ENCODE results near the gene MTUS2.
A peak's percentile ranks its signal among the peaks of the same experiment; 100 is the strongest.

Gene MTUS2

GRCh38 chr13:29493796-29494195 is 673.7 kb downstream of the MTUS2 start:
- no peak for DNase-seq

DNA sequence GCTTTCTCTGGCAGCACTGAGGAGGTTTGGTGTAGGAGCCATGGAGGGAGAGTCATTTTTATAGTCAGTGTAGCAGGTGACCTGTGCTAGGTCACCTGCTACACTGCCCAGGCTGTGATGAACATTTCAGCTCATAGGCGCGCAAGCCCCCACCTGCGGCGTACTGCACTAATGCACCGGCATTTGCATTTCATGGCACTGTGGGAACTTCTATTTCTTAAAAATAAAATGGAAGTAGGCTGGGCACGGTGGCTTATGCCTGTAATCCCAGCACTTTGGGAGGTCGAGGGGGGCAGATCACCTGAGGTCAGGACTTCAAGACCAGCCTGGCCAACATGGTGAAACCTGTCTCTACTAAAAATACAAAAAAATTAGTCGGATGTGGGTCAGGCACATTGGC is 674.4 kb downstream of the MTUS2 start:
- DNase-seq, result no peak

GRCh38 chr13:29496241-29496712 is 676.1 kb downstream of the MTUS2 start:
- peak; percentile 76 for DNase-seq

DNA sequence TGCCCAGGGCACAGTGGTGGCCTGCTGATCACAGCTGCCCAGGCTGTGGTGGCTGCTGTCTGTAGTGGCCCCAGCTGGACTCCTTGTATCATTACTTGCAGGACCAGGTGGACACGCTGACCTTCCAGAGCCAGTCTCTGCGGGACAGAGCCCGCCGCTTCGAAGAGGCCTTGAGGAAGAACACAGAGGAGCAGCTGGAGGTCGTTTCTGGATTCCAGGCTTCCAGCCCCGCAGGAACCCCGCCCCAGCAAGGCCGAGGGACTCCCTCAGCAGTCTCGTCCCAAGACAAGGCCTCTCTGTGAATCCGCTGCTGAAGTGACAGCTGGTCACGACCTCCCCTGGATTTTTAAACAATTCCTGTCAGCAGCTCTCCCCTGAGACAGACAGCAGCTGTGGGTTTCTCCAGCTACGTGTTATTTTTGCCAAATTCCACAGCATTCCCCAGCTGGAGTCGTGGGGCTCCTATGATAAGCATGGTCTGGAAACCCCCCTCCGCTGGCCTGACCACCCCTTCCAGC is 677.1 kb downstream of the MTUS2 start:
- DNase-seq, result no peak

DNA sequence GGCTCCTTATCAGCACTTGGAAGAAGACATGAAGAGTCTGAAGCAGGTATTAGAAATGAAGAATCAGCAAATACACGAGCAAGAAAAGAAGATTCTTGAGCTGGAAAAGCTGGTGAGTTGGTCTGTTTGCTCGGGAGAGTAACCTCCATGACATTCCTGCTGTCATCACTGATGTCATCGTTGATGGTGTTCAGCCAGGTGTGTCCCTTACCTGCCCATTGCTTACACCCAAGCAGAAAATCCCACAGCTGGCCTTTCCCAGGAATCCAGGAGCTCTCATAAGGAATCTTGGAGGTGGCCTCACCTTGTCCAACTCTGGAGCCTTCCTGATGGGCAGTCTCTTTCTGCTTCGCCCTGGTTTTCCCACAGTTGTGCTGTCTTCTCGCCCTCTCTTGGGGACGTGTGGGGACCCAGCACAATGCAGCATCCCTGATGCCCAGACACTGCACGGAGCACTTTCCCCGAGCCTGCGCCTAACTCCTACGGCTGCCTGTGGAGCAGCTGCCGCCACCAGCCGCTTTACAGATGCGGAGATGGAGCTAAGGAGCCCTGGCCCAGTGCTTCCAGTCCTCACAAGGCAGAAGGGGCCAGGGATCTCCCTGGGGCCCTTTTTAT is 678.4 kb downstream of the MTUS2 start:
- no peak for DNase-seq

DNA sequence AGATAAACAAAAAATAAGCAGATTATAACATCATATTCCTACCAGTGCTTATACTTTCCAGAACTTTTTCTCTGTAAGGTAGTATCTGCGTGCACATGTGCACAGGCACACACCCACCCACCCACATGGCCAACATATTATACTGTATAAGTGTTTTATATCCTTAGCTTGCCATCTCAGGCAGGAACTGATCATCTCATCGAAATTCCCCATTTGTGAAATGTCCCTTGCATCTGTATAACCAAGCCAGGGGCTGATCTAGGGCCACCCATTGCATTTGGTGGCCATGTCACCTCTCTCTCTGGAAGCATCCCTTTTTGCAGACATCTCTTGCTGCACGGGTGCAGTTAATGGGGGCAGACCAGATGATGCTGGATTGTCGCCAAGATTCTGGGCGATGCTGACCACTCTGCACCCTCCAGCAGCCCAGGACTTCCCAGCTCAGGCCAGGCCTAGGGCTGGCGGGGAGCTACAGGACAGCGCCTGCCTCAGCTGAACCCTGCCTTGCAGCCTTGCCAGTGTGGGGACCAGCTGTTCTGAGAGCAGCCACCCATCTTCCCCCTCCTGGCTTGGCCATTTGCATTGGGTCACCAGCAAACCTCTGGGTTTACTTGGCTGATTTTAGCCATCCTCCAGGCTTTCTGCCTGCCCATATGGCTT is 679.5 kb downstream of the MTUS2 start:
- no peak for DNase-seq

DNA sequence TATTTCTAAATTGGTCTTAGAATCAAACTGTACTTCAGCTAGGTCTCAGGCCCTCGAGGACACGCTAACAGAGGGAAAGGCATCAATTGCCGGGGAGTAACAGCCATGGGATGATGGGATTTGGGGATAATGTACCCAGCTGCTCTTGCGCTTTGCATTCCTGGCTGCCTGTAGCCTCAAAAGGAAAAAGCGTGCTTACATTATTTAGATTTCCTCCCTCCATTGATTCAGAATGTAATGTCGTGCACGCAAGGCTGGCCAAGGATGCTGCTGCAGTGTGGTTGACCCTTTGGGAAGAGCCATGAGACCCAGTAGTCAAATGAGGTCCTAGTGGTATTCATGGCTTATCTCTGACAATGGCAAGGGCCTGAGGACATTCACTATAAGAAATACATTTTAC is 680.2 kb downstream of the MTUS2 start:
- DNase-seq, result no peak

DNA sequence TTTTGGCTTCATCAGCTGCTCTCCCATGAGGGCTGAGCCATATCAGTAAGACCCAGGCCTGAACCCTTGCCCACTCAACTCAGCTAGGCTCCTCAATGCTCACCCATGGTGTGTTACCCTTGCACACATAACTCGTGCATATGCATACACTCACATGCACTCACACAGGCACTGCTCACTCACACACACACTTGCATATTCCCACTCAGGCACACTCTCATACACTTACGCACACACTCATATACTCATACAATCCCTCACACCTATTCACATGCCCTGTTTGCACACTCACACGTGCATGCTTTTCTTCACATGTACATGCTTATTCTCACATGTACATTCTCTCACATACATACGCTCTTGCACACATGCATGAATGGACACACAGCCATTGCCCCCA is 681.5 kb downstream of the MTUS2 start:
- no peak for DNase-seq

- no peak for DNase-seq
These were observed 682.4 kb downstream of the MTUS2 start for GRCh38 chr13:29502391-29503008.

DNA sequence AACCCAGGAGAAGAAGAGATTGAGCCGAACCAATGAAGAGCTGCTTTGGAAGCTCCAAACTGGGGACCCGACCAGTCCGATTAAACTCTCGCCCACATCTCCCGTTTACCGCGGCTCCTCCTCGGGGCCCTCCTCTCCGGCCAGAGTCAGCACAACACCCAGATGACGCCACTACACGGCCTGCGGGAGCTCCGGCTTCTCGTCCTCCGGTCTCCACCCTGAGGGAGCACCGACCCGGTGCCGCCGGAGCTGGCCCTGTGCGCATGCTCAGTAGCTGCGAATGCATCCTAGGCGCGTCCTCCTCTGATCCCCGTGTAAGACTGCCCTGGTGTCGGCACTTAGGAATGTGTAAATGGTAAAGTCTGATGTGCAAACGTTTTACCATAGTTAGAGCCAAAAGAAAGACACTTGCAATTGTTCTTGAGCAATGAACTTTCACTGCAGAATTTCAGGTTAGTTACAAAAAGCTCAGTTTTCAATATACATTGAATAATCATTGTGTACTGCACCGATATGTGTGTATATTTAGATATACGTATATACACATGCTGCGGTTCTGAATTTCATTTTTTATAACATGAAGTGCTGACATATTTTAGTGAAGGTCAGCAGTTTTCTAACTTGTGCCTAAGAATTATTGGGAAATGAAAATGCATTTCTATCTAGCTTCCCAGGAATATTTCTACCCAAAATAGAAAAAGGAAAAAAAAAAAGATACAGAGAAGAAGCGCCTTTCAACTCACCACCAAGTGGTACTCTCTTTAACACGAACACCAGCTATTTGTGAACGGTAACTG is 683.1 kb downstream of the MTUS2 start:
- DNase-seq, result no peak

DNA sequence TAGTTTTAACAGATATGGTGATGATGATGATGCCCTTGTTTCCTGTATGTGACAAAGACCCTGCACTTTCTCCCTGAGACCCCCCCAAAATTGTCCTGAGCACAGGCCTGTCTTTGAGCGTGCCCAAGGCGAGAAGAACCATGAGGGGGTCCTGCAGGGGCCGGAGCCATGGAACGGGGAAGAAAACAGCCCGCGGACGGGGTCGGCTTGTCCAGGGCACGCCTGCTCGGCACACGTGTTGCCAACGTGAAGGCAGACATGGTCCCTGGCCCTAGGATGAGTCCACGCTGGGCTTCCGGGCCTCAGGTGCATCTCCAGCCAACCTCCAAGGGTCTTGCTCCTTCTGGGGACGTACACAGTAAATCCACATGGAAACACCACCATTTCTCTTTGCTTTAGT is 684.6 kb downstream of the MTUS2 start:
- DNase-seq, result no peak

DNA sequence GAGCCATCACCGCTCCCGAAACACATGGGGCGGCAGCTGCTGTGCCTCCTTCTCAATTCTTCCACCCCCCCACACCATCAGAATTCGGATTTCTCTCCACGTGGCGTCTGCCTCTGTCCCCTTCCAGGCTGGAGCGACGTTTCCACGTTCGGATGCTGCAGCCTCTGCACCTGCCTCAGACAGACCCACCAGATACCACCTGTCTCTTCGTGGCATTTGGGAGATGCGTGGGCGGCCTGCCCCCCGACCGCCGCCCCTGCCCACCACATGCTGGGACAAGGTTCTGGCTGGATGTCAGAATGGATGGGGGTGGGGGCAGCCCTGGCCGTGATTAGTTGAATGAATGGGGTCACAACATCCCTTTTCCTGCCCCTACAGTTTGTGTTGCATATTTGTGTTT is 685.4 kb downstream of the MTUS2 start:
- no peak for DNase-seq

- no peak for DNase-seq
These were observed 685.8 kb downstream of the MTUS2 start for GRCh38 chr13:29505950-29506349.

GRCh38 chr13:29507356-29507755 is 687.2 kb downstream of the MTUS2 start:
- DNase-seq, result no peak

GRCh38 chr13:29508130-29508875 is 688.2 kb downstream of the MTUS2 start:
- peak; percentile 26 for DNase-seq

GRCh38 chr13:29508876-29509252 is 688.7 kb downstream of the MTUS2 start:
- no peak for DNase-seq

DNA sequence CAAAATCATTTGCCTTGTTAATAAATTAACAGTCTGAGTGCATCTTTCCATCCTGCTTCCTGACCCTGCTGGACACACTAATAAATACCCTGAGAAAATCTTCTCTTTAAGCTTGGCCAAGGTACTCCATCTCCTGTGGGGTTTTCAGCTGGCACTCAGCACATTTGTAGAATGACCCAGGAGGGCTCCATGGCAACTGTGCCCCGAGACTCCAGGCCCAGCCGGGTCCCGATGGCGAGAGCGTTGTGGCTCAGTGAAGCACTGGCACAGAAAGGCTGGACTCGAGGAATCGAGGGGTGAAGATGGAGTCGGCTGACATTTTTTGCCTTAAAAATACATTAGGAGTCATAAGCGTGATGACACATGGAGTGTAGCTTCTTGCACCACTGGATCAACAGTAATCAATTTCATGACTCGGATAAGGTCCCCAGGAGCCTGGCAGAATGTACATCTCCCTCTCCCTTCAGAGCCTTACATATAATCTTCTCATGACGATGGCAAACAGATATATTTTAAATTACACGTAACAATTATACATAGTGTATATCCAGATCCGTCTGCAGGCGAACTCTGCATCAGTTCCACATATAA is 690.0 kb downstream of the MTUS2 start:
- no peak for DNase-seq

DNA sequence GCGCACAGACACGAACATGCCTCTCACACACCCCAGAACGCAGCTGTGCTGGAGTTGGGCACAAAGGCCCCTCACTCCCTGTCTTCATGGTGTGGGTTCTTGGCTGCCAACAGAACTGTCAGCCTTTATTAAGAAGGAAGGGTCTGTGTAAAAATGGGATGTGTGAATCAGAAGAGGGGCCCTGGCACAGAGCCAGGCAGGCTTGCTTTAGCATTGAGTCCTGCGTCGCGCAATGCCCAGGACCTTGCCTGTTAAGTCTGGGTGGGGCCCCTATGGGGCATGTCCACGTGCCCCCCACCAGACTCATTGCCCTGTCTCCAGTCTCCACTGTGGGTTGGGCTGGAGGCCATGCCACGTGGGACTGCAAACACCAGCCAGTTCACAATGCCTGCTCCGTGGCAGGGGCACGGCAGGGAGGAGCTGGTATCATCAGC is 690.5 kb downstream of the MTUS2 start:
- DNase-seq, result no peak

- no peak for DNase-seq
These were observed 691.1 kb downstream of the MTUS2 start for GRCh38 chr13:29511106-29511796.

- DNase-seq, result no peak
These were observed 691.8 kb downstream of the MTUS2 start for GRCh38 chr13:29511980-29512379.

Data from GF-D8 (cell line).